ENCODE measurements around the gene ADCY1.
"Not testable (repeated sequence)": the region's sequence is repeated elsewhere in the genome, so short reads cannot be mapped to it uniquely, and the experiment has no call there.

Gene ADCY1

GRCh38 chr7:45573661-45574415, at the start of gene ADCY1:
ADCY1 (plus strand) TSS chr7:45574368; CDS start chr7:45574544, 176 bp downstream.
- no peak for FAIRE-seq

GRCh38 chr7:45524445-45524844, 49.7 kb upstream of the ADCY1 start:
- no peak for FAIRE-seq

GRCh38 chr7:45525057-45525456, 49.1 kb upstream of the ADCY1 start:
- FAIRE-seq, result no peak

- FAIRE-seq, result no peak
These were observed 30.7 kb upstream of the ADCY1 start for GRCh38 chr7:45543473-45543872.

GRCh38 chr7:45545105-45545710, 29.0 kb upstream of the ADCY1 start:
- FAIRE-seq, result not testable (repeated sequence)

GRCh38 chr7:45548917-45549316, 25.3 kb upstream of the ADCY1 start:
- FAIRE-seq, result not testable (repeated sequence)

- no peak for FAIRE-seq
These were observed 10.8 kb upstream of the ADCY1 start for GRCh38 chr7:45563401-45563800.

- no peak for FAIRE-seq
These were observed 10.2 kb upstream of the ADCY1 start for GRCh38 chr7:45563941-45564461.

- FAIRE-seq, result no peak
These were observed 9.7 kb upstream of the ADCY1 start for GRCh38 chr7:45564485-45564884.

- FAIRE-seq, result no peak
These were observed 9.2 kb upstream of the ADCY1 start for GRCh38 chr7:45564886-45565455.

GRCh38 chr7:45566386-45566785, 7.8 kb upstream of the ADCY1 start:
- no peak for FAIRE-seq

GRCh38 chr7:45566961-45567360, 7.2 kb upstream of the ADCY1 start:
- no peak for FAIRE-seq

- no peak for FAIRE-seq
These were observed 6.5 kb upstream of the ADCY1 start for GRCh38 chr7:45567713-45568112.

GRCh38 chr7:45568536-45569289, 5.5 kb upstream of the ADCY1 start:
- FAIRE-seq, result no peak

GRCh38 chr7:45569290-45569685, 4.9 kb upstream of the ADCY1 start:
- FAIRE-seq, result no peak

GRCh38 chr7:45570797-45571196, 3.4 kb upstream of the ADCY1 start:
- FAIRE-seq, result no peak

- FAIRE-seq, result no peak
These were observed 964 bp upstream of the ADCY1 start for GRCh38 chr7:45573204-45573603.

GRCh38 chr7:45574416-45574668, 174 bp downstream of the ADCY1 start:
- FAIRE-seq, result no peak

GRCh38 chr7:45574669-45575500, 717 bp downstream of the ADCY1 start:
- no peak for FAIRE-seq

- FAIRE-seq, result no peak
These were observed 1.5 kb downstream of the ADCY1 start for GRCh38 chr7:45575501-45576248.

- no peak for FAIRE-seq
These were observed 2.2 kb downstream of the ADCY1 start for GRCh38 chr7:45576249-45576929.
